Psoas muscle (tissue), 8 donors: ENCODE measurements around the gene CCDC144A. TPM values are rescaled to one million over a fixed set of nuclear protein-coding genes. Genes with fewer than 3 reads are reported as not detected.
"Not testable (repeated sequence)": the region's sequence is repeated elsewhere in the genome, so short reads cannot be mapped to it uniquely, and the experiment has no call there.

Experiments
- ATAC-seq, 4 donors: fragments of 200-7000 bp; cut with Tn5 transposase; one replicate each; pipeline ENCODE4 v1.9.1; 2020; ENCODE audit warnings: moderate library complexity in 3 of 4, mild to moderate bottlenecking in 2 of 4
- DNase-seq, 2 donors: peaks; one replicate each; pipeline ENCODE4 v3.0.0-alpha.2; 2020
- H3K27ac ChIP-seq: fragments of 200-600 bp; one replicate; pipeline ENCODE4 v1.8.0; 2022
- H3K27me3 ChIP-seq, 3 donors: fragments of 200-600 bp in 1 of 3; one replicate each; pipeline versions ENCODE4 v1.6.1 to v1.8.0; 2013 to 2022; ENCODE audit warnings: low read length in 2 of 3, mild to moderate bottlenecking in 2 of 3, moderate library complexity in 1 of 3; ENCODE audit not compliant: insufficient read depth in 3 of 3
- H3K36me3 ChIP-seq, 2 donors: fragments of 200-600 bp in 1 of 2; one replicate each; pipeline versions ENCODE4 v1.6.1 to v1.8.0; 2013 to 2022; ENCODE audit warnings: low read depth in 1 of 2, mild to moderate bottlenecking in 1 of 2, moderate library complexity in 1 of 2; ENCODE audit not compliant: insufficient read depth in 1 of 2
- H3K4me1 ChIP-seq: fragments of 200-600 bp; one replicate; pipeline ENCODE4 v1.8.0; 2022
- H3K4me3 ChIP-seq: fragments of 200-600 bp; one replicate; pipeline ENCODE4 v1.8.0; 2022; ENCODE audit warnings: mild to moderate bottlenecking
- H3K9me3 ChIP-seq: fragments of 200-600 bp; one replicate; pipeline ENCODE4 v1.8.0; 2022
- WGBS, 3 donors: extraction: QIAGEN DNeasy Blood & Tissue Kit; methylation state at CpG; one replicate each; pipeline versions ENCODE4 v1.1.6 to v1.1.7; 2013; 5-methylcytosine and 5-hydroxymethylcytosine counted together
- intact Hi-C, 2 donors: fragments of 100-400 bp; cut with DNase I; formaldehyde crosslinking; loops; one replicate each; pipeline versions ENCODE4 v1.11.0 to v1.14.2; 2022
- polyA plus RNA-seq, 3 donors: library from polyadenylated mRNA; stranded (reverse); fragments of 200-250 nt; gene quantifications; one replicate each; pipeline ENCODE4 v1.2.3, GENCODE V29; 2013
- total RNA-seq, 4 donors: library from RNA; stranded (reverse); fragmentation: NEBNext Ultra II Directional in 2 of 4; extraction: Animal tissue kit (Norgen Biotek cat#: 25700) in 2 of 4; gene quantifications; one replicate each; pipeline versions ENCODE4 v1.2.1 to v1.2.4, GENCODE V29; 2021 to 2023
- donor health status: healthy with polysubstance abuse.
- donor health status: DM: no; HTN: no; CAD: no; lungs with moderate emphysema.
- donor health status: Bipolar disorder and iron deficiency.
- donor health status: healthy.
- donor health status: DM: yes; HTN: yes; CAD: no.
- donor health status: DM: no; HTN: no; CAD: no.
- donor health status: DM: no; HTN: no; CAD: no.
- donor health status: DM: yes; HTN: yes; CAD: no.

CCDC144A gene
- total and polyA plus RNA-seq, 7 donors: 0.05 to 1.5 (median 0.20) TPM

DNA sequence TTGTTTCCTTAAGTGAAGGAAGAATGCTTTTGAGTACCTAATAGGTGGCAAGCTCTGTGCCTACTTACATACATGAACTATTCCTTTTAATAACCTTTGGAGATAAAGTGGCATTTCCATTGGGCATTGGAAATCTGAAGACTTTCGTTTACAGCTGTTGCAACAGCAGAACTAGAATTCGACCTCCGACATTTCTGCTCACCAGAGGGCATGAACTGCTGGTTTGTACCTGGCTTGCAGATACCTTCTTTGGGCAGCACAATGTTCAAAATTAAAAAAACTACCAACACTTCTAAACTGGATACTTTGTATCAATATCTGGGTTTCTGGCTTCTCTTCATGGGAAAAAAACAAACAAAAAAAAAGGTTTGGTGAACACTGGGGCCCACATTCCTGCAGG, 99.6 kb downstream of the CCDC144A start:
- WGBS, 3 donors: 86 to 94% (median 93%) methylated on average over 3 of the region's 3 CpGs
- not testable (repeated sequence) for ATAC-seq

GRCh38 chr17:16790313-16790871, 100.4 kb downstream of the CCDC144A start:
- not testable (repeated sequence) for ATAC-seq, H3K4me1 ChIP-seq

More for the DNA sequence above, 99.6 kb downstream of the CCDC144A start:
- H3K27me3 ChIP-seq, H3K36me3 ChIP-seq, intact Hi-C loops, DNase-seq, H3K9me3 ChIP-seq, H3K4me3 ChIP-seq, H3K4me1 ChIP-seq, H3K27ac ChIP-seq: not testable (repeated sequence)

GRCh38 chr17:16794215-16794614, 104.2 kb downstream of the CCDC144A start:
- 47 to 74% (median 63%) methylated on average over 3 of the region's 5 CpGs for WGBS, 3 donors
- H3K27me3 ChIP-seq, intact Hi-C loops, H3K27ac ChIP-seq, DNase-seq, ATAC-seq, H3K4me1 ChIP-seq, H3K4me3 ChIP-seq, H3K36me3 ChIP-seq, H3K9me3 ChIP-seq: not testable (repeated sequence)

More at GRCh38 chr17:16790313-16790871, 100.4 kb downstream of the CCDC144A start:
- WGBS, 3 donors: 89 to 91% (median 90%) methylated on average over 7 of the region's 9 CpGs
- H3K27ac ChIP-seq, DNase-seq, intact Hi-C loops, H3K36me3 ChIP-seq, H3K4me3 ChIP-seq, H3K9me3 ChIP-seq, H3K27me3 ChIP-seq: not testable (repeated sequence)

- intact Hi-C loops, H3K27me3 ChIP-seq, H3K9me3 ChIP-seq, H3K27ac ChIP-seq, H3K36me3 ChIP-seq, ATAC-seq, H3K4me1 ChIP-seq, DNase-seq, H3K4me3 ChIP-seq: not testable (repeated sequence)
- WGBS, 3 donors: 76 to 86% (median 83%) methylated on average over 6 of the region's 7 CpGs
Measured at GRCh38 chr17:16795894-16796293, 105.9 kb downstream of the CCDC144A start.

DNA sequence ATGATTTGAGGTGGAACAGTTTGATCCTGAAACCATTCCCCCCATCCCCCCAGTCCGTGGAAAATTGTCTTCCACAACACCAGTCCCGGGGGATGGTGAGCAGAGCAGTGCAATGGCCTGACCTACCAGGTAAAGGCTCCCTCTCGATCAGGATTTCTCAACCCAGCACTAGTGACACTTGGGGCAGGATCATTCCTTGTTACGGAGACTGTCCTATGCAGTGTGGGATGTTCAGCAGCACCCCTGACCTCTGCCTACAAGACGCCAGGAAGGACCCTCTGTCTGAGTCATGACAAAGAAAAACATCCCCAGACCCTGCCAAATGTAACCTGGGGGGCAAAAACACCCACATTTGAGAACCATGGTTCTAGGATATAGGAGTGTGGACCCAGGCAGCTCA, 114.8 kb downstream of the CCDC144A start:
- H3K27ac ChIP-seq, intact Hi-C loops, ATAC-seq, H3K36me3 ChIP-seq, H3K9me3 ChIP-seq, DNase-seq, H3K4me1 ChIP-seq, H3K4me3 ChIP-seq, H3K27me3 ChIP-seq: not testable (repeated sequence)
- WGBS, 3 donors: 56 to 62% (median 62%) methylated on average over 5 of the region's 5 CpGs

- intact Hi-C loops: not testable (repeated sequence)
- WGBS, 3 donors: 93 to 98% (median 94%) methylated on average over 3 to 4 of the region's 4 CpGs
Measured at GRCh38 chr17:16806599-16806998, 116.6 kb downstream of the CCDC144A start.

GRCh38 chr17:16807620-16808019, 117.6 kb downstream of the CCDC144A start:
- H3K27me3 ChIP-seq, H3K9me3 ChIP-seq, H3K4me1 ChIP-seq, intact Hi-C loops, H3K27ac ChIP-seq, DNase-seq, H3K36me3 ChIP-seq, H3K4me3 ChIP-seq: not testable (repeated sequence)
- 30 to 32% (median 31%) methylated on average over 4 to 8 of the region's 9 CpGs for WGBS, 3 donors
- ATAC-seq: peak; percentile 54 to 90 (median 74)

More at GRCh38 chr17:16806599-16806998, 116.6 kb downstream of the CCDC144A start:
- H3K36me3 ChIP-seq, ATAC-seq, H3K4me3 ChIP-seq, H3K27me3 ChIP-seq, H3K4me1 ChIP-seq, DNase-seq, H3K27ac ChIP-seq, H3K9me3 ChIP-seq: not testable (repeated sequence)

DNA sequence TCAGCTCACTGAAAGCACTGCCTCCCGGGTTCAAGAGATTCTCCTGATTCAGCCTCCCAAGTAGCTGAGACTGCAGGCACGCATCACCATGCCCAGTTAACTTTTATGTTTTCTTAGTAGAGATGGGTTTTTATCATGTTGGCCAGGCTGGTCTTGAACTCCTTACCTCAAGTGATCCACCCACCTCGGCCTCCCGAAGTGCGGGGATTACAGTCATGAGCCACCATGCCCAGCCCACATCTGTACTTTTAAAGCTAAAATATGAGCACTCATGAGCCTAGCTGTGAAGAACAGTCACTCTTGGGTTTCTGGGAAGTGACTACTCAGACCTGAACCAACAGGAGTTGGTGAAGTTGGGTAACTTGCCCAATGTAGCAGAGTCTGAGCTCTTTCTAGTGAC, 120.2 kb downstream of the CCDC144A start:
- H3K27me3 ChIP-seq, H3K4me3 ChIP-seq, H3K4me1 ChIP-seq, H3K9me3 ChIP-seq, ATAC-seq, DNase-seq, H3K36me3 ChIP-seq, H3K27ac ChIP-seq, intact Hi-C loops: not testable (repeated sequence)
- WGBS, 3 donors: 82 to 89% (median 82%) methylated on average over 4 to 5 of the region's 5 CpGs

DNA sequence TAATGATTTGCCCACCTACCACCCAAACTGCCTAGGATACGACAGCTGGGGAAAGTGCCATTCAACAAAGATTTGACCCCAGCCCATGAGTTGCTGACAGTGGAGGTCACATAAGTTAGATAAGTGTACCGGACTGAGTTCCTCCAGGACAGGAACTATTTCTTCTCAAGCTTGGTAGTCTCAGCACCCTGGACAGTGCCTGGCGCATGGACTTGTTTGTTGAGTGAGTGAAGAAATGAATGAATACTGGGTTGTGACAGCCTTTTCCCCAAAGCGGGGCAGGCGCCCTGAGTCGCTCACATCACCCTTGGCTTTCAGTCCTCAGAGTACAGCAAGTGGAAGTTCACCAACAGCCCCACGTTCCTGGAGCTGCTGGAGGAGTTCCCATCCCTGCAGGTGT, 122.1 kb downstream of the CCDC144A start:
- H3K36me3 ChIP-seq, H3K27ac ChIP-seq, DNase-seq, H3K27me3 ChIP-seq, H3K4me1 ChIP-seq, H3K9me3 ChIP-seq, H3K4me3 ChIP-seq, ATAC-seq, intact Hi-C loops: not testable (repeated sequence)
- 40 to 46% (median 40%) methylated on average over 5 to 7 of the region's 7 CpGs for WGBS, 3 donors
